Gastrocnemius medialis (tissue), 4 donors: ENCODE data around the gene ATF3. TPM values are rescaled to one million over a fixed set of nuclear protein-coding genes. Genes with fewer than 3 reads are reported as not detected.

Experiments
- ATAC-seq, 2 donors: fragments of 150-250 bp; one replicate each; pipeline ENCODE4 v1.9.1; 2016
- DNase-seq, 2 donors: peaks; one replicate each; pipeline ENCODE4 v3.0.0-alpha.2; 2019
- H3K27ac ChIP-seq, 4 donors: fragments of 200-600 bp; sonication (generic); 1 replicate in 1 of 4; 2 replicates in 3 of 4; pipeline ENCODE4 v1.5.1; 2016 to 2018; ENCODE audit warnings: mild to moderate bottlenecking in 2 of 4, moderate library complexity in 1 of 4
- H3K27me3 ChIP-seq, 3 donors: fragments of 200-600 bp; sonication (generic) in 2 of 3; 1 replicate in 1 of 3; 2 replicates in 2 of 3; pipeline versions ENCODE4 v1.5.1 to v1.6.0; 2016 to 2019; ENCODE audit warnings: mild to moderate bottlenecking in 1 of 3, moderate library complexity in 1 of 3
- H3K36me3 ChIP-seq, 2 donors: fragments of 200-600 bp; sonication (generic) in 1 of 2; one replicate each; pipeline ENCODE4 v1.5.1; 2017 to 2018
- H3K4me1 ChIP-seq, 2 donors: fragments of 200-600 bp; sonication (generic) in 1 of 2; one replicate each; pipeline ENCODE4 v1.5.1; 2016 to 2017; ENCODE audit warnings: mild to moderate bottlenecking in 2 of 2
- H3K4me3 ChIP-seq, 4 donors: fragments of 200-600 bp; sonication (generic) in 3 of 4; 1 replicate in 1 of 4; 2 replicates in 3 of 4; pipeline ENCODE4 v1.5.1; 2016 to 2019; ENCODE audit warnings: mild to moderate bottlenecking in 2 of 4
- H3K9me3 ChIP-seq, 3 donors: fragments of 200-600 bp; sonication (generic) in 2 of 3; 1 replicate in 1 of 3; 2 replicates in 2 of 3; pipeline ENCODE4 v1.5.1; 2016 to 2019
- CTCF ChIP-seq, 5 experiments: fragments of 450-650 bp in 3 of 5; fragments of 200-600 bp in 2 of 5; sonication (generic) in 2 of 5; IDR thresholded peaks in 4 of 5; conservative IDR thresholded peaks in 1 of 5; 1 replicate in 4 of 5; 2 replicates in 1 of 5; pipeline ENCODE4 v1.5.1; 2016 to 2019; ENCODE audit warnings: antibody characterized with exemption in 5 of 5, mild to moderate bottlenecking in 3 of 5, moderate library complexity in 3 of 5
- POLR2A ChIP-seq, 2 donors: fragments of 450-650 bp; IDR thresholded peaks; one replicate each; pipeline ENCODE4 v1.6.1; 2017; ENCODE audit warnings: antibody characterized with exemption in 2 of 2, mild to moderate bottlenecking in 2 of 2, moderate library complexity in 2 of 2
- in situ Hi-C, 4 donors: fragments of 200-750 bp; cut with MboI; loops; one replicate each; pipeline versions ENCODE4 v1.15.0 to v1.8.0; 2017; ENCODE audit warnings: low sequenced_read_pairs in 4 of 4
- intact Hi-C: fragments of 100-400 bp; cut with DNase I; formaldehyde crosslinking; loops from one replicate; pipeline ENCODE4 v1.15.1; 2023; ENCODE audit warnings: low total_unique reads
- total RNA-seq, 4 donors: library from RNA; depleted of rRNA; stranded (reverse); fragments of >200 nt; gene quantifications; one replicate each; pipeline versions ENCODE4 v1.1.0 to v1.2.3, GENCODE V29; 2016

ATF3 gene
- total RNA-seq, 4 donors from 2014 or later: 1.9 to 7.4 (median 7.2) TPM

- Histone ChIP-seq H3K4me3 (peak overlapping the region; percentile 61 to 73 (median 66)), H3K4me1 (peaks cover 0 to 23% of the 10 kb centered on the region in 2 donors), H3K36me3 (no peaks in the 10 kb centered on the region), H3K9me3 (no peaks in the 10 kb centered on the region), H3K27me3 (no peaks in the 10 kb centered on the region), H3K27ac (peak overlapping the region; percentile 39 to 74 (median 66))
- in situ Hi-C loops: loop anchor here in 1 of 4 donors (10.0 to 25.0 kb wide), 2 partner anchors 129 to 322 kb away; partner anchors contain the start of genes NSL1 and TATDN3
- peak; percentile 31 to 64 for DNase-seq
- peak; percentile 88 to 96 for ATAC-seq
- TF ChIP-seq POLR2A (IDR thresholded peaks at IDR 0.05): no peak
- TF ChIP-seq CTCF (IDR thresholded peaks at IDR 0.05 in 4 of 5, conservative IDR thresholded peaks at IDR 0.05 in 1 of 5): peak; percentile 83 to 92 (median 87)
- intact Hi-C loops: loop anchor here (1.0 to 10.0 kb wide), 2 partner anchors 117 to 329 kb away; no protein-coding TSS in a partner anchor
Measured at GRCh38 chr1:212665241-212666115, 56.9 kb downstream of the ATF3 start.

- TF ChIP-seq CTCF (IDR thresholded peaks at IDR 0.05 in 4 of 5, conservative IDR thresholded peaks at IDR 0.05 in 1 of 5) (no peak), POLR2A (IDR thresholded peaks at IDR 0.05) (no peak)
Measured at GRCh38 chr1:212666116-212666775, 57.7 kb downstream of the ATF3 start.

GRCh38 chr1:212667223-212668139 lies 58.9 kb downstream of the ATF3 start:
- in situ Hi-C loops: loop anchor here in 1 of 4 donors (10.0 to 25.0 kb wide), 2 partner anchors 127 to 320 kb away; partner anchors contain the start of genes NSL1 and TATDN3
- Histone ChIP-seq H3K27me3 (peaks cover 0 to 5% (median 3%) of the 10 kb centered on the region in 3 donors), H3K9me3 (no peaks in the 10 kb centered on the region), H3K36me3 (no peaks in the 10 kb centered on the region), H3K4me1 (peaks cover 0 to 23% of the 10 kb centered on the region in 2 donors), H3K4me3 (no peak overlapping the region), H3K27ac (peak overlapping the region; percentile 49 to 64 (median 60))
- DNase-seq (peak in 1 of 2 donors; percentile 34), ATAC-seq (peak; percentile 43 to 55)
- no peak for TF ChIP-seq CTCF (IDR thresholded peaks at IDR 0.05 in 4 of 5, conservative IDR thresholded peaks at IDR 0.05 in 1 of 5)
- TF ChIP-seq POLR2A (IDR thresholded peaks at IDR 0.05): no peak
- intact Hi-C loops: loop anchor here (10.0 kb wide), 1 partner anchor 327 kb away; no protein-coding TSS in a partner anchor

More at GRCh38 chr1:212666116-212666775, 57.7 kb downstream of the ATF3 start:
- Histone ChIP-seq H3K4me1 (peaks cover 0 to 23% of the 10 kb centered on the region in 2 donors), H3K36me3 (no peaks in the 10 kb centered on the region), H3K9me3 (no peaks in the 10 kb centered on the region), H3K4me3 (no peak overlapping the region), H3K27me3 (peaks cover 0 to 3% (median 0%) of the 10 kb centered on the region in 3 donors), H3K27ac (no peak overlapping the region)
- ATAC-seq: no peak
- in situ Hi-C loops: loop anchor here in 1 of 4 donors (10.0 to 25.0 kb wide), 2 partner anchors 129 to 321 kb away; partner anchors contain the start of genes NSL1 and TATDN3
- intact Hi-C loops: loop anchor here (10.0 kb wide), 1 partner anchor 329 kb away; no protein-coding TSS in a partner anchor
- DNase-seq: no peak
